Suppressor macrophage treated with lipopolysaccharide for 1 hour (primary cell): ENCODE results near the gene MMP23B.
"Not testable (repeated sequence)": the region's sequence is repeated elsewhere in the genome, so short reads cannot be mapped to it uniquely, and the experiment has no call there.

ENCODE experiments used
- DNase-seq, 3 donors: peaks; one replicate each; pipeline ENCODE4 v3.0.0-alpha.2; 2020 to 2022

Gene MMP23B

DNA sequence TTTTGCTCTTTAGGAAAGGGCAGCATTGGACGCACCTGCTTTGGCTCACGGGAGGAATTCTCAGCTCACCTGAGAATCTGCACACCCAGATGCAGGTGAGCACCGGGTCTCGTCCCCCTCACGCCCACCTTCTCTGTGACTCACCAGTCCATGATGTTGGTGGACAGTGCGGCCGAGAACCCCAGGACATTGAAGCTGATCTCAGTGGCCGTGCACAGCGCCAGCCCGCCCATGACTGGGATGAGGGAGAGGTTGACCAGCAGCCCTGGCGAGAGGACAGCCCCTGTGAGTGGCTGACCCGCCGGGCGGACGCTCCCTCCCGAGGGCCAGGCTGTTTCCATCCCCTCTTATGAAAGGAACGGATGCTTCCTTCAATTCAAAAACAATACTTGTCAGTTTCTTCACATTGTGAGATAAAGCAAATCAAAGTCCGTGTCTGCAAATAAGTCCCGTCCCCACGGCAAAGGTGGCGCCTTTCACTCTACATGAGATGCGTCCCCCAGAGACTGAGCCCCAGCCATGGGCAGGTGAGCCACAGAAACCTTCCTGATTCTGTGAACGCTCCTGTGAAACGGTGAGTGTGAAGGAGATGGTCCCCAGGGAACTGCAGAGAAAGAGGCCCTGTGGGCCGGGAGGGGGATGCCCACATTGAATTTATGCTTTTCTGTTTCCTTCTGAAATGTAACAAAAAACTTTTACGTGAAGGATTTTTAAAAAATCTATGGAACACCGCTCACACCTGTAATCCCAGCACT lies 39.6 kb downstream of the MMP23B start:
- no peak for DNase-seq

DNA sequence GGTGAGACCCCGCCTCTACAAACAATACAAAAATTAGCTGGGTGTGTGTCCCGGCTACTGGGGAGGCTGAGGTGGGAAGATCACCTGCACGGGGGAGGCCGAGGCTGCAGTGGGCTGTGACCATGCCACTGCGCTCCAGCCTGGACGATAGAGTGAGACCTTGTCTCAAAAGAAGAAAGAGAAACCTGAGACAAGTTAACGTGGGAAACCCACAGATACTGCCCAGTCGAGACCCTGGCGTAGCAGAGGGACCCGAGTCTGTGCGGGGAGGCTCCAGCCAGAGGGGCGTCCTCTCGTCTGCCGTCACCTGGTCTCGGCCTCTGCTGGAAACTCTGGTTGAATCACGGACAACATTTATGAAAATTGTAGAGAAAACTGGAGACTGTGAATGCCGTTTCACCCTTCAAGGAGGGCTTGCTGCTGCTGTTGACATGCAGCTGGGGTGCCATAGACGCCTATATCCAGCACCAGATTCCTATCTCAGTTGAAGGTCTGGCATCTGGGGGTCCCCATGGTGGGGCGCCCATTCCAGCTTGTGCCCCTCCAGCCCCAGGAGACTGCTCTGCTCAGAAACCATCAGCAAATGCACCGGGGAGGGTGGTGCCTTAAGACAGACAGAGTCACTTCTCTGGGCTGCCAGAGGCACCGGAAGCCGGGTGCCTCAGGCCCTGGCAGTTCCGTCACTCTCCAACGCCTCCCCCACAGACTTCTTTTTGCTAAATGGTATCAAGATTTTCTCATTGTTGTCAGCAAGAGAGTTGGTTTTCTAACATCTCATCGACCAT lies 40.4 kb downstream of the MMP23B start:
- DNase-seq, result no peak

DNA sequence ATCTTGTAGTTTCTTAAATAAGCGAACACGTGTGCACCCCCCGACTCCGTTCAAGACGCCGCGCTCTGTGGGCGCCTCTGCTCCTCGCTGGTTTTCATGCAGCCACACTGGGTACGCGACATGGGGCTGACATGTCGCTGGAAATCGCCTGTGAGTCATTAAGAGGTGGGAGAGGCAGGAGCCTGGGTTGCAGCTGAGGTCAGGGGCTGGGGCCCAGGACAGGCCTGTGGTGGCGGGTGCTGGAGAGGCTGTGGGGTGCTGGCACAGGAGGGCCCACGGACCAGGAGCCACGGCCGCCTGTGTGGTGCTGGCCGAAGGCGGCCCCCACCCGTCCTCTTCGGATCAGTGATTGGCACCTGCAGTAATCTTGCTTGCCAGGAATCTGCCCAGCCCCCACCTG lies 42.8 kb downstream of the MMP23B start:
- not testable (repeated sequence) for DNase-seq

DNA sequence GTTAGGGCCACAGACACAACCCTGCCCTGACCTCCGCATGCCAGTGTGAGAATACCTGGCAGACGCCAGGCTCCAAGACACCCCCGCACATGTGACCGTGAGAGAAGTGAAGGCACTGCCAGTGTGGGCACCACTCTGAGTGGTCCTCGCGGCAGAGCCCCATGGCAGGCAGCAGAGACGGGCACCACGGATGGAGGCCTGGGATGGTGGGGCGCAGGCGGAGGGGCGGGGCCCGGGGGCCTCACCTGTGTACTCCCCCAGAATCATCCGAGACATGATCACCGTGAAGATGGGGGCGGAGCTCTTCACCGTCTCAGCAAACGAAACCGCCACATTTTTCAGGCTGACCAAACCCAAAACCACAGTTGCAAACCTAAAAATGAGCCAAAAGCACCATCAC lies 43.2 kb downstream of the MMP23B start:
- DNase-seq, result not testable (repeated sequence)

DNA sequence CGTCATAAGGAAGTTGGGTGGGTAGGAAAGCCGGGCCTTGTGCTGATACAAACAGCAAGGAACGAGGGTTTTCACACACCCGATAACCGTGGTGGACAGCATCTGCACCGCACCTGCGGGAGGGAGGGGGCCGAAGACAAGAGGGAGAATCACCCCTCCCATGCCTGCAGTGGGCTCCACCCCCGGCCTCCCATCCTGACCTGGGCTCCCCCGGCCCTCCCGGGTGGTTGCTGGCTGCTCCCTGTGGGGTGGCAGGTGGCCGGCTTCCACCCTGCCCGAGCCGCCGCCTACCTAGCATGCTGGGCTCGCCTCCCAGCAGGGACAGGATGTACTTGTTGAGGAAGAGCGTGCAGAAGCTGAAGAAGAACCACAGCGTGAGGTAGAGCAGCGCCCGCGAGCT lies 44.1 kb downstream of the MMP23B start:
- DNase-seq, result not testable (repeated sequence)

DNA sequence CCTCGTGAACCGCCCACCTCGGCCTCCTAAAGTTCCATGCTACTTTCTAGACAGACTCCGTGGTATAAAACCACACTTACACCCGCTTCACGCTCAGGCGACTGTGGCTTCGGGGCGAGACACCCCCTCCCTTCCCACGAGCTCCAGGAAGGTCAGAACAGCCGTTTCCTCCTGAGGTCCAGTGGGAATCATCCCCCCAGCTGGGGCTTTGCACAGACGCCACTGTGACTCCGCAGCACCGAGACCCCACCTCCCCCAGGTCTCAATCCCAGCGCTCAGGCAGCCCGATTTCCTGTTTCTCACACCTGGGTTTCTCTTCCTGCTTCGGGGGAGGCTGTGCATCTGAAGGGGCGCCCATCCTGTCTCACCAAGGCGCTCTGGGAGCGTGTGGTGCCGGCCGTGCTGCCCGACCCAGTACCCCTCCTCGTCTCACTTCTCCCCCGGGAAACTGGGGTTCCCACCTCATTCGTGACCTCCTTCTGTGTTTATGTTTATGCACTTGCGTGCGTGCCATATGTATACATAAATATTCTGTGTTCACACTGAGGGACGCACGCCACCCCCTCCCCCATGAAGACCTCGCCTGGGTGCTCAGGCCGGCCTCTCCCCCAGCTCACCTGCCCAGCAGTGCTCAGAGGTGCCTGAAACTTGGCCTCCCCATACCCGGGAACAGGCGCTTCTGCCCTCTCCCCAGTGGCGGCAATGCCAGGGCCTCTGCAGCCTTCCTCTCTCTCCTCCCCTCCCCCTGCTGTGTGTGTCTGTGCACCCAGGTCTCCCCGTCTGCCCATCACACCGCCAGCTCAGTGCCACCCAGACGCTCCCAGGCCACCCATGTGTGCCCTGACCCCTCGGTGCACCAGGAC lies 46.0 kb downstream of the MMP23B start:
- no peak for DNase-seq

DNA sequence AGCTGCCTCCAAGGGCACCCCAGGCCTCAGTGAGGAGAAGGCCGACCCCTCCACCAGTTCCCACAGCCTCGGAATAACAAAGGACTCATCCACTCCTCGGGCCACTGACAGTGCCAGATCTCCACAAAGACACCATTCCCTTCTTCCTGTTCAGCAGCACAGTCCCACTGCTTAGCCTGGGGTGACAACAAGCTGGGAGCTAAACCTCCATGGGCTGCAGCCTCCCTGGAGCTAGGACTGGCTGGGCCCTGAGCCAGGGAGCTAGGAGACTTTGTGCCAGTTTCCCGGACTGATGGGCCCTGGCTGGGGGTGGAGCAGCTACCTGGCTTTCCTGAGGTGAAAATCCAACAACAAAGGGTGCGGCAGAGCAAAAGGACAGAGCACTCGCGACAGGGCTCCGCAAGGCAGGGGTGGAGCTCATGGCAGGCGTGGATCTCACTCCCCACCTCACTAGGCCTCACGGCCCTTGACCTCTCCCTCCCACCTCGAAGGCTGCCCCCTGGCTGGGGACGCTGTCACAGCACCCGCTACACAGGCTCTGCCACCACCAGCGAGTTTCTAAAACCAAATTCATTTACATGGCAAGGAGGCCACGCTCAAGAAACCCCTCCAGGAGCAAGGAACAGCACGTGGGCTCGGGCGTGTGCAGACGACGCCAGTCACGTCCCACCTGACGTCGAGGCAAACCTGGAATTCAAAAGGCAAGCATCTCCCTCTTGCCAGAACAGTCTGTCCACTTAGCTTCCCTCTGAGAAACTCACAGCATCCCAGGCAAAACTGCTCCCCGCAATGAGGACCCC lies 46.8 kb downstream of the MMP23B start:
- peak in 1 of 3 donors; percentile 34 for DNase-seq

DNA sequence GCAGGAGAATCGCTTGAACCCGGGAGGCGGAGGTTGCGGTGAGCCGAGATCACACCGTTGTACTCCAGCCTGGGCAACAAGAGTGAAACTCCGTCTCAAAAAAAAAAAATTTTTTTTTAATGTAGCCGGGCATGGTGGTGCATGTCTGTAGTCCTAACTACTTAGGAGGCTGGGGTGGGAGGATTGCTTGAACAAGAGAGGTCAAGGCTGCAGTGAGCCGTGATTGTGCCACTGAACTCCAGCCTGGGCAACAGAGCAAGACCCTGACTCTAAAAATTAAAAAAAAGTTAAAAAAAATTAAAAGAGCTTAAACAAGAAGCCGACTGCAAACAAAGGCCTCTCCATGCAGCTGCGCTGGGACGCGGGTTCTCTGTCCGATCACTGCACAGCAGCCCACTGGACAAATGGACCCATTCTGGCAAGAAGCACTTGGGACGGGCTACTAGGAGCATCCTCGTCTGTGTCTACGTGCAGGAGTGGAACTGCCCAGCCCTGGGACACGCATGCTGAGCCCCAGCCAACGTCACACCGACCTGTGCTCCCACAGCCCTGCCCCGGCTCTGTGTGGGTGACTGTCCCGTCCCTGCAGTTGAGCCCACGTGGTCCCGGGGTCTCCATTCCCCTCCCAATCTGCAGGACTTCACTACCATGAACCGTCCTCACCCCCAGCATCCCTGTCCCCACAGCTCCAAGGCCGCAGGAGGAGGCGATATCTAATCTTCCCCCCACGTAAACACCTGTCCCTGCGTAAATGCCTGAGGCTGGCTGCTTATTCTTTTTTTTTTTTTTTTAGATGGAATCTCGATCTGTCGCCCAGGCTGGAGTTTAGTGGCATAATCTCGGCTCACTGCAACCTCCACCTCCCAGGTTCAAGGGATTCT lies 48.3 kb downstream of the MMP23B start:
- DNase-seq, result no peak

DNA sequence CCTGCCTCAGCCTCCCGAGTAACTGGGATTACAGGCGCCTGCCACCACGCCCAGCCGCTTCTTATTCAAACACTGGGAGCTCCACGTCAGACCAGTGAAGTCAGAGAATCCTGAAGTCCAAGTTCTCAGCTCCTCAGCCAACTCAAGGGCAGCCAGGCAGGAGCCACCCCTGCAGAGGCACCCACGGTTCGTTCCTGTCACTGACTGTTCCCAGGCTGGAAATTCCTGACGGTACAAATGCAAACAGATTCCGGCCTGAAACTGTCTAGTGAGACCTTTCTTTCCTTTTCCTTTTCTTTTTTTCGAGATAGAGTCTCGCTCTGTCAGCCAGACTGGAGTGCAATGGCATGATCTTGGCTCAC lies 48.9 kb downstream of the MMP23B start:
- DNase-seq, result peak in 1 of 3 donors; percentile 8

DNA sequence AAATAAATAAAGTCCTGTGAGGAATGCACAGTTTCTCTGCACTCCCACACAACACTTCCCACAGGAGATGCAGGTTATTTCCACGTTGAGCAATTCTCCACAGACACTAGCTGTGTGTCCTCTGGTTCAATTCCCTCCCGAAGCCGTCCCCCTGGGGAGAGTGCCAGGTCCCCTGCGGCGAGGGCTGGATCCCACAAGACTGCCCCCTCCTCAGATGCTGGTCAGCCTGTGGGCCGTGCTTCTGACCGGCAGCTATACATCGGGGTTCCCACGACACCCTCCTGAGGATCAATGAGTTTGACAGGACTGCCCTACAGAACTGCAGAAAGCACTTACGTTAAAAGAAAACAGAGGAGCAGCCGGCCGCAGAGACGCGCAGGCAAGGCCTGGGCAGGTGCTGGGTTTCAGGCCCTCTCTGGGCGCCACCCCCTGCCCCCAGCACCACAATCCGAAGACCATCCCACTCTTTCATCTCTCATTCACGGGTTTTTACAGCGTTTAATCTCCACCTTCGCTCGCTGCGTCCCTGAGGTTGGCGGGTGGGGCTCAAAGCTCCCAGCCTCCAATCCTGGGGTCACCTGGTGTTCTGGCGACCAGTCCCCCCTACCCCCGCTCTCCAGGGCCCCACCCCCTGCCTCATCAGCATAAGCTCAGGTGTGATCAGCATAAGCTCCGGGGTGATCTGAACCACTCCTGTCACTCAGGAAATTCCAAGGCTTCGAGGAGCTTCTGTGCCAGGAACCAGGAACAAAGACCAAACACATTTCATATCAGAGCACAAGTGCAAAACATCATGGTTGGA lies 51.3 kb downstream of the MMP23B start:
- no peak for DNase-seq
